ENCODE data around the gene CRB1.

The CRB1 gene

GRCh38 chr1:197341626-197342025, 73.6 kb downstream of the CRB1 start:
- Histone ChIP-seq H3K9me3 (ENCODE audit: control insufficient read depth, insufficient read depth, low read depth, low read length) (no peaks in the 10 kb centered on the region), H3K36me3 (ENCODE audit: control insufficient read depth in 2 of 2, insufficient read depth in 1 of 2, low read length in 2 of 2) (no peaks in the 10 kb centered on the region), H3K4me3 (ENCODE audit: low read depth, low read length) (no peak overlapping the region), H3K27ac (ENCODE audit: extremely low read depth, low read depth, low read length) (no peak overlapping the region), H3K4me1 (ENCODE audit: control insufficient read depth, insufficient read depth, low read length) (no peaks in the 10 kb centered on the region)
- CTCF ChIA-PET: interaction anchor here (0.6 to 3.4 kb wide), 2 partner anchors 16 to 356 kb away, joined by 4 to 11 read pairs; no protein-coding TSS in a partner anchor
- POLR2A ChIA-PET: no interaction called here
- no peak for TF ChIP-seq HOXC10 (CRISPR knock-in tag; IDR thresholded peaks at IDR 0.05)
- no peak for TF ChIP-seq ZNF514 (tag by site-specific recombination; IDR thresholded peaks at IDR 0.05)
- TF ChIP-seq ZNF585B (tag by site-specific recombination; IDR thresholded peaks at IDR 0.05): no peak
- TF ChIP-seq OSR2 (tag by site-specific recombination; IDR thresholded peaks at IDR 0.05): no peak
- TF ChIP-seq ZBTB49 (tag by site-specific recombination; IDR thresholded peaks at IDR 0.05; ENCODE audit: low read depth): no peak
- TF ChIP-seq KLF9 (tag by site-specific recombination; IDR thresholded peaks at IDR 0.05; ENCODE audit: low read depth): no peak
- no peak for TF ChIP-seq CTCF (tag by site-specific recombination; IDR thresholded peaks at IDR 0.05)
- TF ChIP-seq ZBTB21 (tag by site-specific recombination; IDR thresholded peaks at IDR 0.05): no peak
- TF ChIP-seq KLF17 (tag by site-specific recombination; IDR thresholded peaks at IDR 0.05): no peak
- TF ChIP-seq ZNF155 (tag by site-specific recombination; IDR thresholded peaks at IDR 0.05): no peak
- TF ChIP-seq ZNF416 (tag by site-specific recombination; IDR thresholded peaks at IDR 0.05): no peak
- no peak for TF ChIP-seq ZFP3 (tag by site-specific recombination; IDR thresholded peaks at IDR 0.05; ENCODE audit: low read depth)
- no peak for TF ChIP-seq ZNF704 (tag by site-specific recombination; IDR thresholded peaks at IDR 0.05)
- no peak for TF ChIP-seq BCL6B (tag by site-specific recombination; IDR thresholded peaks at IDR 0.05)
- no peak for TF ChIP-seq ZNF335 (tag by site-specific recombination; conservative IDR thresholded peaks at IDR 0.05)
- no peak for TF ChIP-seq ZFP69B (tag by site-specific recombination; IDR thresholded peaks at IDR 0.05)
- TF ChIP-seq ZNF23 (tag by site-specific recombination; IDR thresholded peaks at IDR 0.05; ENCODE audit: borderline replicate concordance): no peak

GRCh38 chr1:197342044-197342565, 74.1 kb downstream of the CRB1 start:
- Histone ChIP-seq H3K9me3 (ENCODE audit: control insufficient read depth, insufficient read depth, low read depth, low read length) (no peaks in the 10 kb centered on the region), H3K27ac (ENCODE audit: extremely low read depth, low read depth, low read length) (no peak overlapping the region), H3K4me3 (ENCODE audit: low read depth, low read length) (no peak overlapping the region), H3K36me3 (ENCODE audit: control insufficient read depth in 2 of 2, insufficient read depth in 1 of 2, low read length in 2 of 2) (no peaks in the 10 kb centered on the region), H3K4me1 (ENCODE audit: control insufficient read depth, insufficient read depth, low read length) (no peaks in the 10 kb centered on the region)
- POLR2A ChIA-PET: no interaction called here
- CTCF ChIA-PET: interaction anchor here (0.6 to 3.4 kb wide), 2 partner anchors 15 to 357 kb away, joined by 4 to 11 read pairs; no protein-coding TSS in a partner anchor
- TF ChIP-seq ZBTB8A (tag by site-specific recombination; IDR thresholded peaks at IDR 0.05) (no peak), PRDM6 (tag by site-specific recombination; IDR thresholded peaks at IDR 0.05) (no peak), ZNF514 (tag by site-specific recombination; IDR thresholded peaks at IDR 0.05) (no peak), ZNF280C (tag by site-specific recombination; IDR thresholded peaks at IDR 0.05) (no peak), ELK4 (IDR thresholded peaks at IDR 0.05; ENCODE audit: borderline replicate concordance, low read depth, low read length) (no peak), WT1 (tag by site-specific recombination; IDR thresholded peaks at IDR 0.05) (no peak), ZNF48 (tag by site-specific recombination; IDR thresholded peaks at IDR 0.05) (no peak)
